Measurements from ENCODE around the gene HAUS2.

DNA sequence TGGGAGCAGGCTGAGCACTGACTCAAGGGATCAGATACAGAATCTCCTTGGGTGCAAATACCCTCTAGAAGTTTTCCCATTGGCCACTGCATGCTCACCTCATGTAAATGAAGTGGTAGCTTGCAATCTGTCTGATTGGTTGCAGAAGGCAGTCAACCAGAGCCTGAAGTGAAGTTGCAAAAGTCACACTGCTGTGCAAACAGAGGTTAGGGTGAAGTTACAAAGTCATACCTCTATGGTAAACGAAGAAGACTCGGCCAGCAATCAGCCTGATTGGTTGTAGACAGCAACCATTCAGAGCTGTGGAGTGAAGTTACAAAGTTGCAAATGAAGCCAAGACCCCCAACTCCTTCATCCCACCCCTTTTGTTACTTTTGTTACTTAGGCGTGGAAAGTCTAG is 53.9 kb downstream of the HAUS2 start:
- TF ChIP-seq CTCF (IDR thresholded peaks at IDR 0.05) (no peak), POLR2A (IDR thresholded peaks at IDR 0.05) (no peak)

Measured in esophagus squamous epithelium (tissue), 4 donors.